Sigmoid colon (tissue), 4 donors: ENCODE measurements around the gene TSPAN4.

Experiments
- CTCF ChIP-seq, 4 experiments: fragments of 450-650 bp in 3 of 4; fragments of 200-600 bp in 1 of 4; IDR thresholded peaks; one replicate each; pipeline ENCODE4 v1.5.1; 2016 to 2019; ENCODE audit warnings: antibody characterized with exemption in 4 of 4, mild to moderate bottlenecking in 3 of 4, moderate library complexity in 2 of 4
- POLR2AphosphoS5 ChIP-seq, 4 donors: sonication (generic); formaldehyde crosslinking; IDR thresholded peaks; one replicate each; pipeline ENCODE4 v1.6.1; 2017; ENCODE audit warnings: antibody characterized with exemption in 4 of 4

GRCh38 chr11:869399-870126 is 26.9 kb downstream of the TSPAN4 start:
- TF ChIP-seq POLR2AphosphoS5 (IDR thresholded peaks at IDR 0.05), result no peak
- TF ChIP-seq CTCF (IDR thresholded peaks at IDR 0.05), result no peak
